KG1 (cell line): ENCODE results near the gene RNH1.
A peak's percentile ranks its signal among the peaks of the same experiment; 100 is the strongest.
"Not testable (repeated sequence)": the region's sequence is repeated elsewhere in the genome, so short reads cannot be mapped to it uniquely, and the experiment has no call there.

ENCODE experiments used
- DNase-seq: peaks from one replicate; lab custom pipeline; 2025; lab: John Stamatoyannopoulos, UW

The RNH1 gene

GRCh38 chr11:520428-521176 is 13.6 kb upstream of the RNH1 start:
- no peak for DNase-seq

- no peak for DNase-seq
Observed at GRCh38 chr11:518463-519202, 11.6 kb upstream of the RNH1 start.

GRCh38 chr11:516918-517685 is 10.1 kb upstream of the RNH1 start:
- not testable (repeated sequence) for DNase-seq

- DNase-seq, result no peak
Observed at GRCh38 chr11:516400-516799, 9.4 kb upstream of the RNH1 start.

GRCh38 chr11:515131-515530 is 8.1 kb upstream of the RNH1 start:
- no peak for DNase-seq

- DNase-seq, result no peak
Observed at GRCh38 chr11:514606-515005, 7.6 kb upstream of the RNH1 start.

- no peak for DNase-seq
Observed at GRCh38 chr11:512761-513595, 5.9 kb upstream of the RNH1 start.

GRCh38 chr11:508956-509355 is 1.9 kb upstream of the RNH1 start:
- DNase-seq, result no peak

GRCh38 chr11:507727-508515 is 879 bp upstream of the RNH1 start:
- no peak for DNase-seq

GRCh38 chr11:506238-506994 is 626 bp downstream of the RNH1 start:
- DNase-seq, result peak; percentile 96

GRCh38 chr11:504994-505344 is 2.1 kb downstream of the RNH1 start:
- no peak for DNase-seq

- no peak for DNase-seq
Observed at GRCh38 chr11:504053-504993, 2.7 kb downstream of the RNH1 start.

GRCh38 chr11:503179-503981 is 3.7 kb downstream of the RNH1 start:
- no peak for DNase-seq

GRCh38 chr11:502288-503178 is 4.5 kb downstream of the RNH1 start:
- DNase-seq, result no peak

GRCh38 chr11:501683-502287 is 5.3 kb downstream of the RNH1 start:
- DNase-seq, result no peak

- no peak for DNase-seq
Observed at GRCh38 chr11:501001-501682, 5.9 kb downstream of the RNH1 start.
